Effector CD8-positive, alpha-beta T cell (primary cell): Measurements from ENCODE around the gene CRYGD.
A peak's percentile ranks its signal among the peaks of the same experiment; 100 is the strongest.

ENCODE experiments used
- DNase-seq: peaks from one replicate; lab custom pipeline; 2025; lab: John Stamatoyannopoulos, UW

The CRYGD gene

DNA sequence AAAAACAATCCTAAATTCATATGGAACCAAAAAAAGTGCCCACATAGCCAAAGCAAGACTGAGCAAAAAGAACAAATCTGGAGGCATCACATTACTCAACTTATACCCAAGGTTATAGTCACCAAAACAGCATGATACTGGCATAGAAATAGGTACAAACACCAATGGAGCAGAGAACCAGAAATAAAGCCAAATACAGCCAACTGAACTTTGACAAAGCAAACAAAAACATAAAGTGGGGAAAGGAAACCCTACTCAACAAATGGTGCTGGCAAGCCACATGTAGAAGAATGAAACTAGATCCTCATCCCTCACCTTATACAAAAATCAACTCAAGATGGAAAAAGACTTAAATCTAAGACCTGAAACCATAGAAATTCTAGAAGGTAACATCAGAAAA, 40.5 kb downstream of the CRYGD start:
- DNase-seq = no peak

DNA sequence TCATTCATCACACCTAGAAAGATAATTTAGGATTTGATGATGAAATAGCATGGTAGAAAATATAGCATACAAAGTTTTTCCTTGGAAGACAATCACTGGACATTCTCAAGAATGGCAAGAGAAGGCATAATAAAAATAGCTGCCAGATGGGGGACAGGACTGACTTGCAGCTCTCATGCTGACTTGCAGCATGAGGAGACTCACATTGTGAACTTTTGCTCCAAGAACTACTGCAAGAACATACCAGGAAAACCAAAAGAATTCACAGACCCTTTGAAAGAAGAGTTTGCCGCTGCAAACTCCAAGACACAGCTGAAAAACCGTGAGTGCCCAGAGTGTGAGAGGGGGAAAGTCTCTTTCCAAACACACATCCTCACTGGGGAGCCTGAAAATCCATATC, 47.0 kb downstream of the CRYGD start:
- no peak for DNase-seq

- DNase-seq = no peak
Observed at GRCh38 chr2:208074610-208075356, 49.5 kb downstream of the CRYGD start.

GRCh38 chr2:208072250-208072892, 52.0 kb downstream of the CRYGD start:
- peak; percentile 19 for DNase-seq
